Neural progenitor cell (in vitro differentiated cells): Measurements from ENCODE around the gene GOLGA6L10. TPM values are rescaled to one million over a fixed set of nuclear protein-coding genes. Genes with fewer than 3 reads are reported as not detected.
"Not testable (repeated sequence)": the region's sequence is repeated elsewhere in the genome, so short reads cannot be mapped to it uniquely, and the experiment has no call there.

Experiments used
- DNase-seq: peaks from one replicate; pipeline ENCODE4 v3.0.0-alpha.2; 2016; ENCODE audit warnings: low spot score
- H2AFZ ChIP-seq: fragments of 200-600 bp; sonication (generic); replicated peaks from 2 replicates; pipeline ENCODE4 v1.6.1; 2016; ENCODE audit warnings: antibody characterized with exemption
- H3F3A ChIP-seq: fragments of 200-600 bp; sonication (generic); 2 replicates; pipeline ENCODE4 v1.6.1; 2016; ENCODE audit warnings: antibody characterized with exemption, low read depth
- H3K27ac ChIP-seq: fragments of 200-600 bp; sonication (generic); 2 replicates; pipeline ENCODE4 v1.5.1; 2016; ENCODE audit warnings: mild to moderate bottlenecking
- H3K27me3 ChIP-seq: fragments of 200-600 bp; sonication (generic); 2 replicates; pipeline ENCODE4 v1.6.1; 2016; ENCODE audit warnings: mild to moderate bottlenecking, moderate library complexity
- H3K36me3 ChIP-seq: fragments of 200-600 bp; sonication (generic); 2 replicates; pipeline ENCODE4 v1.5.1; 2016
- H3K4me1 ChIP-seq: fragments of 200-600 bp; sonication (generic); 2 replicates; pipeline ENCODE4 v1.6.1; 2016; ENCODE audit warnings: mixed run types
- H3K4me2 ChIP-seq: fragments of 200-600 bp; sonication (generic); 2 replicates; pipeline ENCODE4 v1.6.1; 2016
- H3K4me3 ChIP-seq: fragments of 200-600 bp; sonication (generic); 2 replicates; pipeline ENCODE4 v1.5.1; 2016
- H3K79me2 ChIP-seq: fragments of 200-600 bp; sonication (generic); 2 replicates; pipeline ENCODE4 v1.6.1; 2016; ENCODE audit warnings: low read depth
- H3K9ac ChIP-seq: fragments of 200-600 bp; sonication (generic); 2 replicates; pipeline ENCODE4 v1.6.1; 2016
- H3K9me3 ChIP-seq: fragments of 200-600 bp; sonication (generic); 2 replicates; pipeline ENCODE4 v1.5.1; 2016; ENCODE audit warnings: low read depth
- H4K20me1 ChIP-seq: fragments of 200-600 bp; sonication (generic); 2 replicates; pipeline ENCODE4 v1.6.1; 2016; ENCODE audit warnings: low read depth
- H3K27ac Mint-ChIP-seq: 3 replicates; pipeline ENCODE4 v1.8.0; 2021; ENCODE audit warnings: mixed read lengths
- H3K27me3 Mint-ChIP-seq: 2 replicates; pipeline ENCODE4 v1.8.0; 2022; ENCODE audit warnings: low read depth, mild to moderate bottlenecking, inconsistent platforms, moderate library complexity, mixed read lengths; ENCODE audit not compliant: insufficient read depth
- H3K36me3 Mint-ChIP-seq: 3 replicates; pipeline ENCODE4 v1.8.0; 2021; ENCODE audit warnings: mixed read lengths
- H3K4me1 Mint-ChIP-seq: 3 replicates; pipeline ENCODE4 v1.8.0; 2021; ENCODE audit warnings: mixed read lengths
- H3K4me3 Mint-ChIP-seq: 3 replicates; pipeline ENCODE4 v1.8.0; 2021; ENCODE audit warnings: mild to moderate bottlenecking, moderate library complexity, mixed read lengths
- H3K9me3 Mint-ChIP-seq: 3 replicates; pipeline ENCODE4 v1.8.0; 2020; ENCODE audit warnings: mixed read lengths
- CTCF ChIP-seq: fragments of 200-600 bp; sonication (generic); IDR thresholded peaks from 2 replicates; pipeline ENCODE4 v1.5.1; 2017; ENCODE audit warnings: antibody characterized with exemption, mild to moderate bottlenecking
- total RNA-seq: library from RNA; depleted of rRNA; stranded (reverse); fragments of >200 nt; gene quantifications from 2 replicates; pipeline ENCODE4 v1.2.3, GENCODE V29; 2015; ENCODE audit warnings: low replicate concordance

GOLGA6L10 gene
- total RNA-seq, 1 donor from 2014 or later: 1.3 TPM

- peaks cover 33% of the 10 kb centered on the region for H3K36me3 Mint-ChIP-seq
- not testable (repeated sequence) for H3K27me3 Mint-ChIP-seq, H3F3A ChIP-seq, H3K4me3 ChIP-seq, H3K9ac ChIP-seq, H2AFZ ChIP-seq, H3K4me1 ChIP-seq, H3K27ac Mint-ChIP-seq, H3K9me3 ChIP-seq, DNase-seq, H3K27me3 ChIP-seq, H3K27ac ChIP-seq, H3K36me3 ChIP-seq, H3K4me2 ChIP-seq, H3K4me3 Mint-ChIP-seq
- H3K9me3 Mint-ChIP-seq: peaks cover 41% of the 10 kb centered on the region
- H3K4me1 Mint-ChIP-seq: peaks cover 11% of the 10 kb centered on the region
- TF ChIP-seq CTCF: peak; percentile 20
- Histone ChIP-seq H4K20me1 (peaks cover 16% of the 10 kb centered on the region), H3K79me2 (peaks cover 48% of the 10 kb centered on the region)
Measured at GRCh38 chr15:82379552-82379951, 30.3 kb upstream of the GOLGA6L10 start.

- H3K79me2 ChIP-seq: peaks cover 39% of the 10 kb centered on the region
- not testable (repeated sequence) for H3K27me3 ChIP-seq, H3K4me3 Mint-ChIP-seq, H3K9me3 ChIP-seq, H3K27ac ChIP-seq, H3K4me2 ChIP-seq, H3K4me3 ChIP-seq, H3K9ac ChIP-seq, H3K4me1 Mint-ChIP-seq, H4K20me1 ChIP-seq, H3K4me1 ChIP-seq, H3K27me3 Mint-ChIP-seq, H3K27ac Mint-ChIP-seq, H3F3A ChIP-seq, H2AFZ ChIP-seq, H3K36me3 ChIP-seq, DNase-seq
- Mint-ChIP-seq H3K36me3 (peaks cover 24% of the 10 kb centered on the region), H3K9me3 (peaks cover 37% of the 10 kb centered on the region)
Measured at GRCh38 chr15:82373661-82374060, 24.4 kb upstream of the GOLGA6L10 start.

GRCh38 chr15:82371656-82372055 lies 22.4 kb upstream of the GOLGA6L10 start:
- no peaks in the 10 kb centered on the region for H3K4me1 ChIP-seq
- no peak overlapping the region for H3K27ac Mint-ChIP-seq
- H3K36me3 ChIP-seq: no peaks in the 10 kb centered on the region
- H3K9me3 ChIP-seq: no peaks in the 10 kb centered on the region
- no peak overlapping the region for H3K9ac ChIP-seq
- H3K27me3 ChIP-seq: no peaks in the 10 kb centered on the region
- peaks cover 10% of the 10 kb centered on the region for H4K20me1 ChIP-seq
- no peaks in the 10 kb centered on the region for H3K4me1 Mint-ChIP-seq
- H3F3A ChIP-seq: no peaks in the 10 kb centered on the region
- no peak overlapping the region for H2AFZ ChIP-seq
- H3K9me3 Mint-ChIP-seq: peaks cover 32% of the 10 kb centered on the region
- no peaks in the 10 kb centered on the region for H3K27me3 Mint-ChIP-seq
- H3K4me2 ChIP-seq: no peak overlapping the region
- no peak overlapping the region for H3K27ac ChIP-seq
- H3K36me3 Mint-ChIP-seq: peaks cover 24% of the 10 kb centered on the region
- TF ChIP-seq CTCF: no peak
- H3K79me2 ChIP-seq: peaks cover 41% of the 10 kb centered on the region
- no peak overlapping the region for H3K4me3 Mint-ChIP-seq
- no peak overlapping the region for H3K4me3 ChIP-seq
- no peak for DNase-seq

- not testable (repeated sequence) for H3K27ac Mint-ChIP-seq, H4K20me1 ChIP-seq
Measured at GRCh38 chr15:82367790-82368189, 18.5 kb upstream of the GOLGA6L10 start.

More at GRCh38 chr15:82367790-82368189, 18.5 kb upstream of the GOLGA6L10 start:
- H3K9ac ChIP-seq, H2AFZ ChIP-seq, H3K9me3 ChIP-seq, H3K27me3 Mint-ChIP-seq, DNase-seq, H3K4me1 Mint-ChIP-seq, H3F3A ChIP-seq, H3K4me1 ChIP-seq, H3K27me3 ChIP-seq, H3K36me3 ChIP-seq, H3K4me3 Mint-ChIP-seq, H3K27ac ChIP-seq, H3K4me3 ChIP-seq, H3K36me3 Mint-ChIP-seq, H3K4me2 ChIP-seq: not testable (repeated sequence)
- H3K9me3 Mint-ChIP-seq: peaks cover 13% of the 10 kb centered on the region
- peaks cover 16% of the 10 kb centered on the region for H3K79me2 ChIP-seq
